Ishikawa (cell line): ENCODE measurements around the gene POLR2L.

Experiments
- CEBPB ChIP-seq: IDR thresholded peaks from 2 replicates; pipeline ENCODE4 v1.6.1; 2012
- CREB1 ChIP-seq: IDR thresholded peaks from 2 replicates; pipeline ENCODE4 v1.6.1; 2012; ENCODE audit warnings: low read depth
- EGR1 ChIP-seq: IDR thresholded peaks from 2 replicates; pipeline ENCODE4 v1.6.1; 2012
- EP300 ChIP-seq: IDR thresholded peaks from 2 replicates; pipeline ENCODE4 v1.6.1; 2012; ENCODE audit warnings: borderline replicate concordance
- FOXM1 ChIP-seq: IDR thresholded peaks from 2 replicates; pipeline ENCODE4 v1.6.1; 2012; ENCODE audit warnings: low read depth, borderline replicate concordance
- NFIC ChIP-seq: IDR thresholded peaks from 2 replicates; pipeline ENCODE4 v1.6.1; 2012
- RAD21 ChIP-seq: IDR thresholded peaks from 2 replicates; pipeline ENCODE4 v1.6.1; 2012; ENCODE audit warnings: low read depth
- TAF1 ChIP-seq: IDR thresholded peaks from 2 replicates; pipeline ENCODE4 v1.6.1; 2012; ENCODE audit warnings: low read depth, mild to moderate bottlenecking
- TCF12 ChIP-seq: IDR thresholded peaks from 2 replicates; pipeline ENCODE4 v1.6.1; 2012; ENCODE audit warnings: low read depth
- TEAD4 ChIP-seq: IDR thresholded peaks from 2 replicates; pipeline ENCODE4 v1.6.1; 2012
- YY1 ChIP-seq: IDR thresholded peaks from 2 replicates; pipeline ENCODE4 v1.6.1; 2012; ENCODE audit warnings: low read depth
- ZBTB7A ChIP-seq: IDR thresholded peaks from 2 replicates; pipeline ENCODE4 v1.6.1; 2012; ENCODE audit warnings: low read depth
- TF ChIP-seq, protein P1 (sequence below): IDR thresholded peaks from 2 replicates; pipeline ENCODE4 v1.6.1; 2012
- TF ChIP-seq, protein P2 (sequence below): IDR thresholded peaks from 2 replicates; pipeline ENCODE4 v1.6.1; 2012
- TF ChIP-seq, protein P3 (sequence below): IDR thresholded peaks from 2 replicates; pipeline ENCODE4 v1.6.1; 2012; ENCODE audit warnings: low read depth, mild to moderate bottlenecking

POLR2L gene

GRCh38 chr11:860234-861104 lies 18.1 kb upstream of the POLR2L start:
- TF ChIP-seq, protein P1, sequence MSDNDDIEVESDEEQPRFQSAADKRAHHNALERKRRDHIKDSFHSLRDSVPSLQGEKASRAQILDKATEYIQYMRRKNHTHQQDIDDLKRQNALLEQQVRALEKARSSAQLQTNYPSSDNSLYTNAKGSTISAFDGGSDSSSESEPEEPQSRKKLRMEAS, result no peak
- TF ChIP-seq TCF12 (no peak), YY1 (no peak), CEBPB (no peak), RAD21 (no peak), FOXM1 (no peak), EP300 (no peak), NFIC (no peak), CREB1 (no peak), TAF1 (no peak), ZBTB7A (no peak)
- TF ChIP-seq, protein P2, sequence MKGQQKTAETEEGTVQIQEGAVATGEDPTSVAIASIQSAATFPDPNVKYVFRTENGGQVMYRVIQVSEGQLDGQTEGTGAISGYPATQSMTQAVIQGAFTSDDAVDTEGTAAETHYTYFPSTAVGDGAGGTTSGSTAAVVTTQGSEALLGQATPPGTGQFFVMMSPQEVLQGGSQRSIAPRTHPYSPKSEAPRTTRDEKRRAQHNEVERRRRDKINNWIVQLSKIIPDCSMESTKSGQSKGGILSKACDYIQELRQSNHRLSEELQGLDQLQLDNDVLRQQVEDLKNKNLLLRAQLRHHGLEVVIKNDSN, result no peak
- TF ChIP-seq, protein P3, sequence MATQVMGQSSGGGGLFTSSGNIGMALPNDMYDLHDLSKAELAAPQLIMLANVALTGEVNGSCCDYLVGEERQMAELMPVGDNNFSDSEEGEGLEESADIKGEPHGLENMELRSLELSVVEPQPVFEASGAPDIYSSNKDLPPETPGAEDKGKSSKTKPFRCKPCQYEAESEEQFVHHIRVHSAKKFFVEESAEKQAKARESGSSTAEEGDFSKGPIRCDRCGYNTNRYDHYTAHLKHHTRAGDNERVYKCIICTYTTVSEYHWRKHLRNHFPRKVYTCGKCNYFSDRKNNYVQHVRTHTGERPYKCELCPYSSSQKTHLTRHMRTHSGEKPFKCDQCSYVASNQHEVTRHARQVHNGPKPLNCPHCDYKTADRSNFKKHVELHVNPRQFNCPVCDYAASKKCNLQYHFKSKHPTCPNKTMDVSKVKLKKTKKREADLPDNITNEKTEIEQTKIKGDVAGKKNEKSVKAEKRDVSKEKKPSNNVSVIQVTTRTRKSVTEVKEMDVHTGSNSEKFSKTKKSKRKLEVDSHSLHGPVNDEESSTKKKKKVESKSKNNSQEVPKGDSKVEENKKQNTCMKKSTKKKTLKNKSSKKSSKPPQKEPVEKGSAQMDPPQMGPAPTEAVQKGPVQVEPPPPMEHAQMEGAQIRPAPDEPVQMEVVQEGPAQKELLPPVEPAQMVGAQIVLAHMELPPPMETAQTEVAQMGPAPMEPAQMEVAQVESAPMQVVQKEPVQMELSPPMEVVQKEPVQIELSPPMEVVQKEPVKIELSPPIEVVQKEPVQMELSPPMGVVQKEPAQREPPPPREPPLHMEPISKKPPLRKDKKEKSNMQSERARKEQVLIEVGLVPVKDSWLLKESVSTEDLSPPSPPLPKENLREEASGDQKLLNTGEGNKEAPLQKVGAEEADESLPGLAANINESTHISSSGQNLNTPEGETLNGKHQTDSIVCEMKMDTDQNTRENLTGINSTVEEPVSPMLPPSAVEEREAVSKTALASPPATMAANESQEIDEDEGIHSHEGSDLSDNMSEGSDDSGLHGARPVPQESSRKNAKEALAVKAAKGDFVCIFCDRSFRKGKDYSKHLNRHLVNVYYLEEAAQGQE, result no peak

GRCh38 chr11:859394-860131 lies 17.2 kb upstream of the POLR2L start:
- TF ChIP-seq, protein P2, result peak; percentile 93
- no peak for TF ChIP-seq YY1
- peak; percentile 76 for TF ChIP-seq EGR1
- peak; percentile 57; the same call in 1 of the 2 replicates for TF ChIP-seq NFIC

DNA sequence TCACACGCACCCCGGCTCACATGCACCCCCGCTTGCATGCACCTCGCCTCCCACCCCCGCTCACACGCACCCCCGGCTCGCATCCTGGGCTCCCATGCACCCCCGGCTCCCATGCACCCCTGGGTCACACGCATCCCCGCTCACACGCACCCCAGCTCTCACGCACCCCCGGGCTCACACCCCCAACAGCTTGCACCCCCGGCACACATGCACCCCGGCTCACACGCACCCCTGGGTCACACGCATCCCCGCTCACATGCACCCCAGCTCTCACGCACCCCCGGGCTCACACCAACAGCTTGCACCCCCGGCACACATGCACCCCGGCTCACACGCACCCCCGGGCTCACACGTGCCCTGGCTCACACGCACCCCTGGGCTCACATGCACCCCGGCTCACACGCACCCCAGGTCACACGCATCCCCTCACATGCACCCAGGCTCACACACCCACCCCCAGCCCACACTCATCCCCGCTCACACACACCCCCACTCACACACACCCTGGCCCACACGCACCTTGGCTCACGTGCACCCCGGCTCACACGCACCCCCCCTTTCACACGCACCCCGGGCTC lies 16.5 kb upstream of the POLR2L start:
- TF ChIP-seq, protein P3, result no peak
- no peak for TF ChIP-seq TCF12
- no peak for TF ChIP-seq NFIC
- TF ChIP-seq TAF1, result no peak
- no peak for TF ChIP-seq FOXM1
- no peak for TF ChIP-seq EGR1
- TF ChIP-seq, protein P2, result no peak
- TF ChIP-seq TEAD4, result no peak
- TF ChIP-seq RAD21, result no peak

GRCh38 chr11:858053-858761 lies 15.9 kb upstream of the POLR2L start:
- TF ChIP-seq FOXM1 (no peak), EP300 (no peak)
- TF ChIP-seq, protein P1, result no peak
- TF ChIP-seq, protein P3, result peak; percentile 42; the same call in 1 of the 2 replicates
